Glomerular endothelial cell (primary cell): ENCODE measurements around the gene CCT5. TPM values are rescaled to one million over a fixed set of nuclear protein-coding genes. Genes with fewer than 3 reads are reported as not detected.

Source experiments
- total RNA-seq: library from RNA; depleted of rRNA; stranded (reverse); fragments of >200 nt; gene quantifications from 2 replicates; pipeline ENCODE4 v1.2.3, GENCODE V29; 2015

CCT5 gene
- total RNA-seq, 1 donor from 2014 or later, result 366 TPM

Other genes starting within 250 kb of the CCT5 start
- gene ATPSCKMT, start 392 bp upstream of the CCT5 start, total RNA-seq, result 18.3 and 19.3 TPM in 2 replicates
- 8.2 and 16.8 TPM in 2 replicates for gene CMBL, start 57.6 kb downstream of the CCT5 start, total RNA-seq
- gene MARCHF6, start 103.4 kb downstream of the CCT5 start, total RNA-seq, result 51.5 and 61.3 TPM in 2 replicates
- 1.5 and 4.2 TPM in 2 replicates for gene ROPN1L, start 191.6 kb downstream of the CCT5 start, total RNA-seq